Ishikawa (cell line): ENCODE results near the gene VPS16.

Experiments
- CEBPB ChIP-seq: IDR thresholded peaks from 2 replicates; pipeline ENCODE4 v1.6.1; 2012
- EGR1 ChIP-seq: IDR thresholded peaks from 2 replicates; pipeline ENCODE4 v1.6.1; 2012
- EP300 ChIP-seq: IDR thresholded peaks from 2 replicates; pipeline ENCODE4 v1.6.1; 2012; ENCODE audit warnings: borderline replicate concordance
- FOXM1 ChIP-seq: IDR thresholded peaks from 2 replicates; pipeline ENCODE4 v1.6.1; 2012; ENCODE audit warnings: low read depth, borderline replicate concordance
- NFIC ChIP-seq: IDR thresholded peaks from 2 replicates; pipeline ENCODE4 v1.6.1; 2012
- RAD21 ChIP-seq: IDR thresholded peaks from 2 replicates; pipeline ENCODE4 v1.6.1; 2012; ENCODE audit warnings: low read depth
- TAF1 ChIP-seq: IDR thresholded peaks from 2 replicates; pipeline ENCODE4 v1.6.1; 2012; ENCODE audit warnings: low read depth, mild to moderate bottlenecking
- TCF12 ChIP-seq: IDR thresholded peaks from 2 replicates; pipeline ENCODE4 v1.6.1; 2012; ENCODE audit warnings: low read depth
- TEAD4 ChIP-seq: IDR thresholded peaks from 2 replicates; pipeline ENCODE4 v1.6.1; 2012
- YY1 ChIP-seq: IDR thresholded peaks from 2 replicates; pipeline ENCODE4 v1.6.1; 2012; ENCODE audit warnings: low read depth
- ZBTB7A ChIP-seq: IDR thresholded peaks from 2 replicates; pipeline ENCODE4 v1.6.1; 2012; ENCODE audit warnings: low read depth
- TF ChIP-seq, protein P1 (sequence below): IDR thresholded peaks from 2 replicates; pipeline ENCODE4 v1.6.1; 2012; ENCODE audit warnings: low read depth, mild to moderate bottlenecking
- TF ChIP-seq, protein P2 (sequence below): IDR thresholded peaks from 2 replicates; pipeline ENCODE4 v1.6.1; 2012
- TF ChIP-seq, protein P3 (sequence below): IDR thresholded peaks from 2 replicates; pipeline ENCODE4 v1.6.1; 2012

DNA sequence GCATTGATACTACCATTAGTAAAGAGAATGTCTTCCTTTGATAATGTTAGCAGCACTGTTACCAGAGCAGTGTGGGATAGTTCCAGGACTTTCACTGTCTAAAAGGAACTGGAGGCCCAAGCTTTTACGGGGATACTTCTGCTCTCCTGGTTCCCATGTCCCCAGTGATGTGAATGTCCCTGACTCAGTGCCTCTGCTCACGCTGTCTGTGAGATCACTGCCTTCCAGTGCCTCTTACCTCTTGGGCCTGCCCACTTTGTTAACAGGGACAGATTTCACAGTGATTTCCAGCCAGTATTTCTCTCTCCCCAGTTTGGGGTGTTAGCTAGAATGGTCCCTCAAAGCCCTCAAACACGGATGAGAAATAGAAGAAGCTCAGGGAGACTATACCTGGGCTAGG is 47.2 kb downstream of the VPS16 start:
- TF ChIP-seq, protein P1, sequence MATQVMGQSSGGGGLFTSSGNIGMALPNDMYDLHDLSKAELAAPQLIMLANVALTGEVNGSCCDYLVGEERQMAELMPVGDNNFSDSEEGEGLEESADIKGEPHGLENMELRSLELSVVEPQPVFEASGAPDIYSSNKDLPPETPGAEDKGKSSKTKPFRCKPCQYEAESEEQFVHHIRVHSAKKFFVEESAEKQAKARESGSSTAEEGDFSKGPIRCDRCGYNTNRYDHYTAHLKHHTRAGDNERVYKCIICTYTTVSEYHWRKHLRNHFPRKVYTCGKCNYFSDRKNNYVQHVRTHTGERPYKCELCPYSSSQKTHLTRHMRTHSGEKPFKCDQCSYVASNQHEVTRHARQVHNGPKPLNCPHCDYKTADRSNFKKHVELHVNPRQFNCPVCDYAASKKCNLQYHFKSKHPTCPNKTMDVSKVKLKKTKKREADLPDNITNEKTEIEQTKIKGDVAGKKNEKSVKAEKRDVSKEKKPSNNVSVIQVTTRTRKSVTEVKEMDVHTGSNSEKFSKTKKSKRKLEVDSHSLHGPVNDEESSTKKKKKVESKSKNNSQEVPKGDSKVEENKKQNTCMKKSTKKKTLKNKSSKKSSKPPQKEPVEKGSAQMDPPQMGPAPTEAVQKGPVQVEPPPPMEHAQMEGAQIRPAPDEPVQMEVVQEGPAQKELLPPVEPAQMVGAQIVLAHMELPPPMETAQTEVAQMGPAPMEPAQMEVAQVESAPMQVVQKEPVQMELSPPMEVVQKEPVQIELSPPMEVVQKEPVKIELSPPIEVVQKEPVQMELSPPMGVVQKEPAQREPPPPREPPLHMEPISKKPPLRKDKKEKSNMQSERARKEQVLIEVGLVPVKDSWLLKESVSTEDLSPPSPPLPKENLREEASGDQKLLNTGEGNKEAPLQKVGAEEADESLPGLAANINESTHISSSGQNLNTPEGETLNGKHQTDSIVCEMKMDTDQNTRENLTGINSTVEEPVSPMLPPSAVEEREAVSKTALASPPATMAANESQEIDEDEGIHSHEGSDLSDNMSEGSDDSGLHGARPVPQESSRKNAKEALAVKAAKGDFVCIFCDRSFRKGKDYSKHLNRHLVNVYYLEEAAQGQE, result no peak
- TF ChIP-seq YY1 (no peak), TAF1 (no peak), CEBPB (no peak), FOXM1 (no peak), ZBTB7A (no peak), TEAD4 (no peak), EP300 (no peak), RAD21 (no peak), NFIC (no peak), EGR1 (no peak), TCF12 (no peak)
- TF ChIP-seq, protein P2, sequence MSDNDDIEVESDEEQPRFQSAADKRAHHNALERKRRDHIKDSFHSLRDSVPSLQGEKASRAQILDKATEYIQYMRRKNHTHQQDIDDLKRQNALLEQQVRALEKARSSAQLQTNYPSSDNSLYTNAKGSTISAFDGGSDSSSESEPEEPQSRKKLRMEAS, result no peak
- TF ChIP-seq, protein P3, sequence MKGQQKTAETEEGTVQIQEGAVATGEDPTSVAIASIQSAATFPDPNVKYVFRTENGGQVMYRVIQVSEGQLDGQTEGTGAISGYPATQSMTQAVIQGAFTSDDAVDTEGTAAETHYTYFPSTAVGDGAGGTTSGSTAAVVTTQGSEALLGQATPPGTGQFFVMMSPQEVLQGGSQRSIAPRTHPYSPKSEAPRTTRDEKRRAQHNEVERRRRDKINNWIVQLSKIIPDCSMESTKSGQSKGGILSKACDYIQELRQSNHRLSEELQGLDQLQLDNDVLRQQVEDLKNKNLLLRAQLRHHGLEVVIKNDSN, result no peak
